ENCODE results near the gene AASDH. TPM values are rescaled to one million over a fixed set of nuclear protein-coding genes. Genes with fewer than 3 reads are reported as not detected.

Gene AASDH, protein sequence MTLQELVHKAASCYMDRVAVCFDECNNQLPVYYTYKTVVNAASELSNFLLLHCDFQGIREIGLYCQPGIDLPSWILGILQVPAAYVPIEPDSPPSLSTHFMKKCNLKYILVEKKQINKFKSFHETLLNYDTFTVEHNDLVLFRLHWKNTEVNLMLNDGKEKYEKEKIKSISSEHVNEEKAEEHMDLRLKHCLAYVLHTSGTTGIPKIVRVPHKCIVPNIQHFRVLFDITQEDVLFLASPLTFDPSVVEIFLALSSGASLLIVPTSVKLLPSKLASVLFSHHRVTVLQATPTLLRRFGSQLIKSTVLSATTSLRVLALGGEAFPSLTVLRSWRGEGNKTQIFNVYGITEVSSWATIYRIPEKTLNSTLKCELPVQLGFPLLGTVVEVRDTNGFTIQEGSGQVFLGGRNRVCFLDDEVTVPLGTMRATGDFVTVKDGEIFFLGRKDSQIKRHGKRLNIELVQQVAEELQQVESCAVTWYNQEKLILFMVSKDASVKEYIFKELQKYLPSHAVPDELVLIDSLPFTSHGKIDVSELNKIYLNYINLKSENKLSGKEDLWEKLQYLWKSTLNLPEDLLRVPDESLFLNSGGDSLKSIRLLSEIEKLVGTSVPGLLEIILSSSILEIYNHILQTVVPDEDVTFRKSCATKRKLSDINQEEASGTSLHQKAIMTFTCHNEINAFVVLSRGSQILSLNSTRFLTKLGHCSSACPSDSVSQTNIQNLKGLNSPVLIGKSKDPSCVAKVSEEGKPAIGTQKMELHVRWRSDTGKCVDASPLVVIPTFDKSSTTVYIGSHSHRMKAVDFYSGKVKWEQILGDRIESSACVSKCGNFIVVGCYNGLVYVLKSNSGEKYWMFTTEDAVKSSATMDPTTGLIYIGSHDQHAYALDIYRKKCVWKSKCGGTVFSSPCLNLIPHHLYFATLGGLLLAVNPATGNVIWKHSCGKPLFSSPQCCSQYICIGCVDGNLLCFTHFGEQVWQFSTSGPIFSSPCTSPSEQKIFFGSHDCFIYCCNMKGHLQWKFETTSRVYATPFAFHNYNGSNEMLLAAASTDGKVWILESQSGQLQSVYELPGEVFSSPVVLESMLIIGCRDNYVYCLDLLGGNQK
- 16.3 TPM for total RNA-seq

DNA sequence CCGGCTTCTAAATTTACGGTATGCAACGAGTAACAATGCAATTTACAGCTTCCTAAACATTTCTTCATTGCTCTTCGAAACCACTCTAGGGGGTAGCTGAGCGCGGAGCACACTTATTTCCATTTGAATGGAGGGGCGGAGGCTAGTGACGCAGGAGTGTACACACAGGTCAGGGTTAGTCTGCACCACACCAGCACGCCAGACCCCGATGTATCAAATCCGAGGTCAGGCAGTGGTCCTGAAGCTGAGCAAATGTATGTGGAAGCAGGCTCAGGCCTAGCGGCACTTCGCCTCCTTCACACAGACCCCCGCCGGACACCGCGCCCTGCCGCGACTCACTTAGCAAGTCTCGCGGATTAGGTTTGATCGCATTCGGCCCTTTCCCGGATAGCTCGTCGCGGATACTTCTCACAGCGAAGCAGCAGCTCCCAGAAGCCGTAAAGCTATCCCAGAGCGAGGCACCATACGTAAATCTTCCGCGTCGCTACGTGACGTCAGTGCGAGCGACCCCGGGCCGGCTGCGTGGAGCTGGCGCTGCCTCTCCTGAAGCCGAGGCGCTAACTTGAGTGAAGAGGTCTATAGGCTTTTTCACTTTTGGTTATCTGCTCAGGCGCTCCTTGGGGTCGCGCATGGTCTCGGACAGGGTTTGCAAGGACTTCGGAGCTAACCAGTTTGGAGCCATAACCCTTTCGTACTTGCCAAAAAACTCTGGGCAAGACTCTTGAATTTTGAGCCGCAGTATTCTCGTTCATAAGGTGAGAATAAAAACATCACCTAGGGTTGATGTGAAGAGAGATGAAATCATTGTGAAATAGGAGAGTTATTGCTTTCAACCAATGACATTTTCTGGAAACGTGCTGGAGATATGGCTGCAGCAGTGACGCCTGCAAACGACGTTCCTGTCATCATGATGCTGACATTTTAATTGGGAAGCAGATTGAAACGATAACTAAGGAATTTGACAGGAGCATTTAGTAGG, at the start of gene AASDH:
AASDH (minus strand) TSS at position 469 of the 979 bp plus-strand sequence. CDS start 3,192 bp downstream, outside the sequence.
- peaks cover 22% of the 10 kb centered on the region for H3K4me1 ChIP-seq (ENCODE audit: insufficient read depth, low read length)
- H3K9me3 ChIP-seq (ENCODE audit: low read depth, low read length) = no peaks in the 10 kb centered on the region
- H3K4me3 ChIP-seq (ENCODE audit: low read length) = peak within 1 kb of the TSS; percentile 83
- H3K27me3 ChIP-seq (ENCODE audit: insufficient read depth, low read length) = no peaks in the 10 kb centered on the region

DNA sequence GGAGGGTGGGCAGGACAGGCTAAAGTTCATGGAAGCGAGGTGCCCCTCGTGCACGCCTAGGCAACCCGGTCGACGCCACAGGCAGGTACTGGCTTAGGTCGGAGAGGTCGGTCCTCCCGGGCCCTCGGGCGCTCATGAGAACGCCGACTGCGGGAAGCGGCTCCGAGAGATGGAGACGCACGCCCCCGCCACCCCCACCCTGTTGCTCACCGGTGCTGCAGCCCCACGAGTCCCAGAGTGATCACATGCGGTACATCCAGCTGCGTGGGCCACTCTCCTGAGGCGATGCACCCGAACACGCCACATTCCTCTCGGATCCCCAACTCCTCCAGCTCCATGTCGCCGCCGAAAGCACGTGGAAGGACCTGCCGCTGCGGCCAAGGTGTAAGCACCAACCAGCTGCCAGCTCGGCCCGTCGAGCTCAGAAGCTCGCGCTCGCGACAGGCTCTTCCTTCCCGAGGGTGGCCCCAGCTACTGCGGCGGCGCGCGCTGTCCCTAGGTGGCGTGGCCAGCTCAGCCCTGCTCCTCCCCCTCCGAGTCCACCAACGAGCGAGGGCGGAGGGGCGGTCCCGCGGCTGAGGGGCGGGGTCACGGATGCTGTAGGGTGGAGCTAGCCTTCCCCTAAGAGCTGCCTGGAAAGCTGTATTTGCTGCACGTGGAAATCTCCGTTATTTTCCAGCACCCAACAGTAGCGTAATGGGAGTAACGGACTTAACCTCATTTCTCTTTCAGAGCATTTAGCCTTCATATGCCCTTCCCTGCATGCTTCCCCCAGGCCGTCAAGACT, 48.0 kb upstream of the AASDH start, which contains the start of gene PPAT:
PPAT (minus strand) TSS at position 476 of the 787 bp plus-strand sequence; CDS start at position 338, 138 bp downstream.
- peak within 1 kb of the TSS; percentile 82 for H3K4me3 ChIP-seq (ENCODE audit: low read length)
- H3K4me1 ChIP-seq (ENCODE audit: insufficient read depth, low read length) = peaks cover 28% of the 10 kb centered on the region
- no peaks in the 10 kb centered on the region for H3K27me3 ChIP-seq (ENCODE audit: insufficient read depth, low read length)
- H3K9me3 ChIP-seq (ENCODE audit: low read depth, low read length) = no peaks in the 10 kb centered on the region

DNA sequence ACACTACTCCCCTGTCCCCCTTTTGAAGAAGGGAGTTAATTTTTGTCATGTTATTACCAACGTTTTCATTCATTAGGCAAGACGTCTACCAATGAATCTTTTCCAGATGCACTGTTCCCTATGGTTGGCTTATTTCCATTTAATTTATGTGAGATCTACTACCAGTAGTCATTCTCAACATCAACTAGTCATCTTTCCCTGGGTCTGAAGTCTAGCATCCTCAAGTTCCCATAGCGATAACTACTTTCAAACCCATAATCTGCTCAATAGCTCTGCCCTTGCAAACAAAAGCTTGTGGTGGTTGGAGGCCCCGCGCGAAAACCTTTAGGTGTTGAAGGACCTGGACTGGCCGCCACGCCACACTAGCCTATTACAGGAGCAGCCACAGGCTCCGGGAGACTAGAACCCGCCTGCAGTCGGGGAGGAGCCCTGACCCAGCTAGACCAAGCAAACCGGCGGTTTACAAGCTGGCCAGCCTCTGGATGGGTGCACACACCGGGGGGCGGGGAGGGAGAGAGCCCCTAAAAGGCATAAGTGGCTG, 47.4 kb upstream of the AASDH start:
- no peaks in the 10 kb centered on the region for H3K9me3 ChIP-seq (ENCODE audit: low read depth, low read length)

DNA sequence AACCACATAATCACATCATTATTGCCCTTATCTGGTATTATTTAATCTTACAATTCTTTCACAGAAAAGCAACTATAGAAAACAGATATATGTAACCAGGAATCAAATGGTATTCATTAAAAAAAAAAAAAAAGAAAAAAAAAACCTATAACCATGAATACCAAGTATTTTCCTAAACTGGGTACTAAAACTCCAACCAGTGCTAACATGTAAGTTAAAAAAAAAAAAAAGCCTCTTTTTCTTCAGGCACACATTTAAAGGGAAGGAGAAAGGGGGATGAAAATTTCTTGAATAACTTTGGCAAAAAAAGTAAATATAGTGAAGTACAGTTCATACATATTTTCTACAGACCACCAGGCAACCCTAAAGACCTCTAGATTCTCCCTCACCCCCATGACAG, 46.0 kb upstream of the AASDH start:
- Histone ChIP-seq H3K4me1 (ENCODE audit: insufficient read depth, low read length) (peaks cover 28% of the 10 kb centered on the region), H3K9me3 (ENCODE audit: low read depth, low read length) (no peaks in the 10 kb centered on the region)

More for the DNA sequence above, 47.4 kb upstream of the AASDH start:
- H3K27me3 ChIP-seq (ENCODE audit: insufficient read depth, low read length) = no peaks in the 10 kb centered on the region
- peaks cover 28% of the 10 kb centered on the region for H3K4me1 ChIP-seq (ENCODE audit: insufficient read depth, low read length)
- peak overlapping the region; percentile 82 for H3K4me3 ChIP-seq (ENCODE audit: low read length)

DNA sequence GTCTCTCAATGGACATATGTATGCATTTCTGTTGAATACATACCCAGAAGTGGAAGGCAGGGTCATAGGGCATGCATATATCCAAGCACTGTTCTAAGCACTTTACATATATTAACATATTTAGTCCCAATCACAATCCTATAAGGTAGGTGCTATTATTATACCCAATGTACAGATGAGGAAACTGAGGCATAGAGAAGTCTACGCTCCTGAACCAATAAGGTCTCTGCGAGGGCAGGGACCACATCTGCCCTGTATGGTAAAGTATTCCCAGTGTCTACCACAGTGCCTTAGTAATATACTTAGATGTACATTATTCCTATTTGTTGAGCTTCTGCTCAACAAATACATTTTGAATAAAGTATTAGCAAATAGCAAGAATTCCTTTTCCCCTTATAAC, 42.9 kb upstream of the AASDH start:
- H3K4me3 ChIP-seq (ENCODE audit: low read length) = no peak overlapping the region

More for the DNA sequence above, 46.0 kb upstream of the AASDH start:
- Histone ChIP-seq H3K4me3 (ENCODE audit: low read length) (no peak overlapping the region), H3K27me3 (ENCODE audit: insufficient read depth, low read length) (no peaks in the 10 kb centered on the region)

DNA sequence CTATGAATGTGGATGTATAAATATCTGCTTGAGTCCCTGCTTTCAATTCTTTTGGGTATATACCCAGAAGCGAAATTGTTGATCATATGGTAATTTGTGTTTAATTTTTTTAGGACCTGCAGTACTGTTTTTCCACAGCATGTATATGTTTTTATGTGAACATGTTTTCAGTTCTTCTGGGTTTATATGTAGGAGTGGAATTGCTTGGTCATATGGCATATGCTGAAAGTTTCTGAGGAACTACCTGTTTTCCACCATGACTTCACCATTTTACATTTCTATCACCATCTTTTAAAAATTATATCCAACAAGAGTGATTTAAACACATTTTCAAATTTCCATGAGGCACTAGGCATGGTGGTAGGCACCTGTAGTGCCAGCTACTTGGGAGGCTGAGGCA, 39.9 kb upstream of the AASDH start:
- H3K4me3 ChIP-seq (ENCODE audit: low read length) = no peak overlapping the region
- no peaks in the 10 kb centered on the region for H3K27me3 ChIP-seq (ENCODE audit: insufficient read depth, low read length)
- no peaks in the 10 kb centered on the region for H3K9me3 ChIP-seq (ENCODE audit: low read depth, low read length)
- H3K4me1 ChIP-seq (ENCODE audit: insufficient read depth, low read length) = no peaks in the 10 kb centered on the region

More for the DNA sequence above, 42.9 kb upstream of the AASDH start:
- H3K4me1 ChIP-seq (ENCODE audit: insufficient read depth, low read length) = peaks cover 16% of the 10 kb centered on the region
- no peaks in the 10 kb centered on the region for H3K27me3 ChIP-seq (ENCODE audit: insufficient read depth, low read length)
- H3K9me3 ChIP-seq (ENCODE audit: low read depth, low read length) = no peaks in the 10 kb centered on the region

DNA sequence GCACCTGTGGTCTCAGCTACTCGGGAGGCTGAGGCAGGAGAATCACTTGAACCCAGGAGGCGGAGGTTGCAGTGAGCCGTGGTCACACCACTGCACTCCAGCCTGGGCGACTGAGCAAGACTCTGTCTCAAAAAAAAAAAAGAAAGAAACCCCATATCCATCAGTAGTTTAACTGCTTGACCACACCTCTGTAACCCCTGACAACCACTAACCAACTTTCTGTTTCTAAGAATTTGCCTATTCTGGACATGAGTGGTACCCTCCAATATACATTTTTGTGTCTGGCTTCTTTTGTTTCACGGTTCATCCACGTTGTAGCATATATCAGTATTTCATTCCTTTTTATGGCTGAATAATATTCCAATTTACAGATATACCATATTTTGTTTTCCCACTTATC, 39.0 kb upstream of the AASDH start:
- H3K4me1 ChIP-seq (ENCODE audit: insufficient read depth, low read length) = no peaks in the 10 kb centered on the region
- no peaks in the 10 kb centered on the region for H3K27me3 ChIP-seq (ENCODE audit: insufficient read depth, low read length)
- H3K4me3 ChIP-seq (ENCODE audit: low read length) = no peak overlapping the region
- no peaks in the 10 kb centered on the region for H3K9me3 ChIP-seq (ENCODE audit: low read depth, low read length)

DNA sequence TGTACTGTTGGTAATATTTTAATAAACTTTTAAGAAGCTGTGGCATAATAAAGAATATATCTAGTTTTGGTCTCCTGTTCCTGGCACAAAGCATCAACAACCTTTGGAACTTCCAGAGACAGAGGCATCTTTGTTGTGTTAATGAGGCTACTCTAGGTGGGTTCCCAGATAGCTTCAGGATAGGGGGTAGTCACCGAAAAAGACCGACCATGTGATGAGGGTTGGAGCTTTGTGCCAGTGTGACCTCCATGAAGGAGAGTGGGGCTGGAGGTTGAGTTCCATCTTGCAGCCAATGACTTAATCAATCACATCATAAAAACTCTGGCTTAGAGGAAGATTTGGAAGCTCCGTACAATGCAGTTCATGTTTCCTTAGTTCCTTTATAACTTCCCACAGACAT, 38.2 kb upstream of the AASDH start:
- Histone ChIP-seq H3K4me3 (ENCODE audit: low read length) (no peak overlapping the region), H3K9me3 (ENCODE audit: low read depth, low read length) (no peaks in the 10 kb centered on the region), H3K27me3 (ENCODE audit: insufficient read depth, low read length) (no peaks in the 10 kb centered on the region), H3K4me1 (ENCODE audit: insufficient read depth, low read length) (no peaks in the 10 kb centered on the region)

DNA sequence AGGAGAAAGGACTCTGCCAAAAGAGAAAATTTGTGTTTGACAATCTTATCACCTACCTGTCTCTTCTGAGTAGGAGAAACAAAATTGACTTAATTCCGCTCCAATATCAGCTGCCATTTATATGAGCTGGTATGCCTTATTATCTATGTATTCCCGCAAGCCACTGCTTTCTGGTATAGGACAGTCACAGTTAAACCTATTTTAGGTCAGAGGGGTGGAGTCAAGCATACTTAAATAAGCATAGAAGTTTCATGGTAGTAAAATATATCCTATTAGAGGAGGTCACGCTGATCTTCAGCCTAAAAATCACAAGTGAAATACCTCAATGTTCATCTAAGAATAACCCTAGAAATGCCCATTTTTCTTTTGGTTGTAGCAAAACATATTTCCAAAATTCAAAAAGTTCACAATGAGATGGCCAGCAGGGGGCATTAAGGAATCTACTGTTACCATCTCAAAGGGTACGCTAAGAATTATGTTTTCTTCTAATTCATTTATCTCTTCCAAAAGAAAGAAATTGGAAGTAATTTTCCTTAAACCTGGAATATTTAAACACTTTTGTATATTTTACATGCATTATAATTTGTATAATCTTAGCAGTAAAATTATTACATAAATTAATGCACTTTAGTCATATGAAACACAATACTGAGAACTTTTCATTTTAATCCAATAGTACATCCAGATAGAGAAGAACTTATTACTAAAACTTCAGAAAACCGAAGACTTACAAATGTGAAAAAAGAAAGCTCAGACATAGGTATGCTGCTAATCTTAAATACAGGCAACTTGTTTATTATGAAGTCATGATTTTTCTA, 37.6 kb upstream of the AASDH start:
- Histone ChIP-seq H3K4me3 (ENCODE audit: low read length) (no peak overlapping the region), H3K4me1 (ENCODE audit: insufficient read depth, low read length) (no peaks in the 10 kb centered on the region), H3K9me3 (ENCODE audit: low read depth, low read length) (no peaks in the 10 kb centered on the region), H3K27me3 (ENCODE audit: insufficient read depth, low read length) (no peaks in the 10 kb centered on the region)

DNA sequence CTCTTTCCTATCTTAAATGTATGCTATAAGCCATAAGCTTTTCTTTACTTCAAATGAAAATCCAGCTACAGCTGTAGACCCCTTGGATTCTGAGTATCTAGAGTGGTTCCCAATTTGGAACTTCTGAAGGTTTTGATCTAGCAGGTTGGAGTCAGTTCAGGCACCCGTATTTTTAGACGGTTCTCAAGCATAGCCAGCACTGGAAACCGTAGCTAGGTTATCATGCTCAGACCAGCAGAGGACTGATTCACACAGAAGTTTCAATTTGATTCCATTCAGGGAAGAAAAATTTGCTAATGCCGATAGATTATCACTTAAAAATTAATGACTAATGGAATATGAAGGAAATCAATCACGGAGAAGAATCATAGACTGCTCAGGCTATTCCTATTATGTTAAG, 36.9 kb upstream of the AASDH start:
- H3K4me1 ChIP-seq (ENCODE audit: insufficient read depth, low read length) = no peaks in the 10 kb centered on the region
- H3K4me3 ChIP-seq (ENCODE audit: low read length) = no peak overlapping the region
- no peaks in the 10 kb centered on the region for H3K27me3 ChIP-seq (ENCODE audit: insufficient read depth, low read length)
- H3K9me3 ChIP-seq (ENCODE audit: low read depth, low read length) = no peaks in the 10 kb centered on the region

DNA sequence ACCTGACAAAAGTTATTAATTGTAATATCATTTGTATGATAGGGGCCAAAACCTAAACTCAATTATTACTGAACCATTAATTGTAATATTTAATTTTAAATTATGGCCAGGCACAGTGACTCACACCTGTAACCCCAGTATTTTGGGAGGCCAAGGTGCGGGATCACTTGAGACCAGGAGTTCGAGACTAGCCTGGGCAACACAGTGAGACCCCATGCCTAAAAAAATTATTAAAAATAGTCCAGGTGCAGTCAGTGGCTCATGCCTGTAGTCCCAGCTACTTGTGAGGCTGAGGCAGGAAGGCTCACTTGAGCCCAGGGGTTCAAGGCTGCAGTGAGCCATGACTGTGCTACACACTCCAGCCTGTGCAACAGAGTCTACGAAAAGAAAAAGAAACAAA, 30.1 kb upstream of the AASDH start:
- H3K4me3 ChIP-seq (ENCODE audit: low read length) = no peak overlapping the region
- H3K4me1 ChIP-seq (ENCODE audit: insufficient read depth, low read length) = no peaks in the 10 kb centered on the region
- H3K9me3 ChIP-seq (ENCODE audit: low read depth, low read length) = no peaks in the 10 kb centered on the region
- H3K27me3 ChIP-seq (ENCODE audit: insufficient read depth, low read length) = no peaks in the 10 kb centered on the region

DNA sequence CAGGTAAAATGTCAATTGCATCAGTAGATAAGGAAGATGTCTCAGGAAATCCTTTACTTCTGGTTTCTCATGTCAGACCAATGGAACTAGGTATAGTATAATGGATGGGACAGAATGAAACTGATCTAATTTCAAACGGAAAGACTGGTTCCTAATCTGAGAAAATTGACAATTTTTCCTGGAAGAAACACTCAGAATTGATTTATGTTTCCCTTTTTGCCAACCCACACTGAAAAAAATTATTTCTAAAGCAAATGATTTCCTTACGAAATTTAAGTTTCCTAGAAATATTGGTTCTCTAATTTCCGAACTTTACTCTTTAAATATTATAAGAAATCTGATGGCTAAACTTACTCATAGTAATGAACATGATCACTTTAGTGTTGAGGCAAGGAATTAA, 29.1 kb upstream of the AASDH start:
- no peaks in the 10 kb centered on the region for H3K27me3 ChIP-seq (ENCODE audit: insufficient read depth, low read length)
- no peaks in the 10 kb centered on the region for H3K9me3 ChIP-seq (ENCODE audit: low read depth, low read length)
- no peak overlapping the region for H3K4me3 ChIP-seq (ENCODE audit: low read length)
- no peaks in the 10 kb centered on the region for H3K4me1 ChIP-seq (ENCODE audit: insufficient read depth, low read length)
